ENCODE results near the gene DEUP1. TPM values are rescaled to one million over a fixed set of nuclear protein-coding genes. Genes with fewer than 3 reads are reported as not detected.
A peak's percentile ranks its signal among the peaks of the same experiment; 100 is the strongest.

DEUP1 gene
- total and polyA plus RNA-seq, 9 of the 15 experiments (the other 6 are each of a cell fraction or from before 2014, with no cell fraction given) = 1.4 to 10.9 (median 9.3) TPM

DNA sequence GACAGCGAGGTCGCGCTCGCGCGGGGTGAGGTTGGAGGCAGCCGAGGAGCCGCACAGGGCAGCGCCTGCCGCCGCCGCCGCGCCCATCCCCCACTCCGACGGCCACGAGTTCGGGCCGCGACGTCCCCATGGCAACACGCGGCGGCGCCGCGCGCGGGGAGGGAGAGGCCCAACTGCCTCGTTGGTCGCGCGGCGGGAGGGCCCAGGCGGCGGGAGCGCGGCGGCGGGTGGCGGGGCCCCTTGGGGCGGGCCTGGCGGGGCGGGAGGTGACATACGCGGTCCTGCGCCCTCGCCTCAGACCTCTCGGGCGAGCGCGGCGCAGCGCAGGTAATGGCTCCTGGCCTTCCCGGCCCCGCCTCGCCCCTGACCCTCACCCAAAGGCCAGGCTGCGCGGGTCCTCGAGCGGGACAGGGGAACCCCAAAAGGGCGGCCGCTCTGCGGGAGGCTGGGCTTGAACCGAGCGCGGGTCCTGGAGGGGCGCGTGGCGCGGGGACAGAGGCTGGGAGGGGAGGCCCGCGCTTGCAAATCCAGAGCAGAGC is at the start of gene DEUP1 (continued):
- TF ChIP-seq GTF2E2 (tag; IDR thresholded peaks at IDR 0.05) (0 out of 2 replicates have a peak, but pooled peaks have one; percentile 25), RNF2 (IDR thresholded peaks at IDR 0.05) (peak; percentile 59; the same call in 1 of the 2 replicates), HNRNPH1 (optimal IDR thresholded peaks at IDR 0.05; ENCODE audit: low read depth, low read length) (no peak), NR3C1 (CRISPR knock-in tag; IDR thresholded peaks at IDR 0.05) (0 out of 2 replicates have a peak, but pooled peaks have one; percentile 43), NRF1 (conservative IDR thresholded peaks at IDR 0.05 in 1 of 2, IDR thresholded peaks at IDR 0.05 in 1 of 2) (peak in 1 of 2 experiments; percentile 25; a peak in 1 of 4 replicates), E2F3 (CRISPR knock-in tag; IDR thresholded peaks at IDR 0.05) (0 out of 2 replicates have a peak, but pooled peaks have one; percentile 10), CHD2 (IDR thresholded peaks at IDR 0.05; ENCODE audit: low read depth, low read length) (peak; percentile 49), SIN3B (IDR thresholded peaks at IDR 0.05; ENCODE audit: low read depth) (0 out of 2 replicates have a peak, but pooled peaks have one; percentile 26)
- TF ChIP-seq, protein P1, sequence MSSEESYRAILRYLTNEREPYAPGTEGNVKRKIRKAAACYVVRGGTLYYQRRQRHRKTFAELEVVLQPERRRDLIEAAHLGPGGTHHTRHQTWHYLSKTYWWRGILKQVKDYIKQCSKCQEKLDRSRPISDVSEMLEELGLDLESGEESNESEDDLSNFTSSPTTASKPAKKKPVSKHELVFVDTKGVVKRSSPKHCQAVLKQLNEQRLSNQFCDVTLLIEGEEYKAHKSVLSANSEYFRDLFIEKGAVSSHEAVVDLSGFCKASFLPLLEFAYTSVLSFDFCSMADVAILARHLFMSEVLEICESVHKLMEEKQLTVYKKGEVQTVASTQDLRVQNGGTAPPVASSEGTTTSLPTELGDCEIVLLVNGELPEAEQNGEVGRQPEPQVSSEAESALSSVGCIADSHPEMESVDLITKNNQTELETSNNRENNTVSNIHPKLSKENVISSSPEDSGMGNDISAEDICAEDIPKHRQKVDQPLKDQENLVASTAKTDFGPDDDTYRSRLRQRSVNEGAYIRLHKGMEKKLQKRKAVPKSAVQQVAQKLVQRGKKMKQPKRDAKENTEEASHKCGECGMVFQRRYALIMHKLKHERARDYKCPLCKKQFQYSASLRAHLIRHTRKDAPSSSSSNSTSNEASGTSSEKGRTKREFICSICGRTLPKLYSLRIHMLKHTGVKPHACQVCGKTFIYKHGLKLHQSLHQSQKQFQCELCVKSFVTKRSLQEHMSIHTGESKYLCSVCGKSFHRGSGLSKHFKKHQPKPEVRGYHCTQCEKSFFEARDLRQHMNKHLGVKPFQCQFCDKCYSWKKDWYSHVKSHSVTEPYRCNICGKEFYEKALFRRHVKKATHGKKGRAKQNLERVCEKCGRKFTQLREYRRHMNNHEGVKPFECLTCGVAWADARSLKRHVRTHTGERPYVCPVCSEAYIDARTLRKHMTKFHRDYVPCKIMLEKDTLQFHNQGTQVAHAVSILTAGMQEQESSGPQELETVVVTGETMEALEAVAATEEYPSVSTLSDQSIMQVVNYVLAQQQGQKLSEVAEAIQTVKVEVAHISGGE (CRISPR knock-in tag; IDR thresholded peaks at IDR 0.05) = 0 out of 6 replicates have a peak, but pooled peaks of 1 of the 3 experiments have one; percentile 17
- TF ChIP-seq, protein P2, sequence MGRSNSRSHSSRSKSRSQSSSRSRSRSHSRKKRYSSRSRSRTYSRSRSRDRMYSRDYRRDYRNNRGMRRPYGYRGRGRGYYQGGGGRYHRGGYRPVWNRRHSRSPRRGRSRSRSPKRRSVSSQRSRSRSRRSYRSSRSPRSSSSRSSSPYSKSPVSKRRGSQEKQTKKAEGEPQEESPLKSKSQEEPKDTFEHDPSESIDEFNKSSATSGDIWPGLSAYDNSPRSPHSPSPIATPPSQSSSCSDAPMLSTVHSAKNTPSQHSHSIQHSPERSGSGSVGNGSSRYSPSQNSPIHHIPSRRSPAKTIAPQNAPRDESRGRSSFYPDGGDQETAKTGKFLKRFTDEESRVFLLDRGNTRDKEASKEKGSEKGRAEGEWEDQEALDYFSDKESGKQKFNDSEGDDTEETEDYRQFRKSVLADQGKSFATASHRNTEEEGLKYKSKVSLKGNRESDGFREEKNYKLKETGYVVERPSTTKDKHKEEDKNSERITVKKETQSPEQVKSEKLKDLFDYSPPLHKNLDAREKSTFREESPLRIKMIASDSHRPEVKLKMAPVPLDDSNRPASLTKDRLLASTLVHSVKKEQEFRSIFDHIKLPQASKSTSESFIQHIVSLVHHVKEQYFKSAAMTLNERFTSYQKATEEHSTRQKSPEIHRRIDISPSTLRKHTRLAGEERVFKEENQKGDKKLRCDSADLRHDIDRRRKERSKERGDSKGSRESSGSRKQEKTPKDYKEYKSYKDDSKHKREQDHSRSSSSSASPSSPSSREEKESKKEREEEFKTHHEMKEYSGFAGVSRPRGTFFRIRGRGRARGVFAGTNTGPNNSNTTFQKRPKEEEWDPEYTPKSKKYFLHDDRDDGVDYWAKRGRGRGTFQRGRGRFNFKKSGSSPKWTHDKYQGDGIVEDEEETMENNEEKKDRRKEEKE (IDR thresholded peaks at IDR 0.05; ENCODE audit: borderline replicate concordance in 1 of 2, control insufficient read depth in 1 of 2, low read depth in 2 of 2, low read length in 1 of 2) = no peak
- TF ChIP-seq, protein P3, sequence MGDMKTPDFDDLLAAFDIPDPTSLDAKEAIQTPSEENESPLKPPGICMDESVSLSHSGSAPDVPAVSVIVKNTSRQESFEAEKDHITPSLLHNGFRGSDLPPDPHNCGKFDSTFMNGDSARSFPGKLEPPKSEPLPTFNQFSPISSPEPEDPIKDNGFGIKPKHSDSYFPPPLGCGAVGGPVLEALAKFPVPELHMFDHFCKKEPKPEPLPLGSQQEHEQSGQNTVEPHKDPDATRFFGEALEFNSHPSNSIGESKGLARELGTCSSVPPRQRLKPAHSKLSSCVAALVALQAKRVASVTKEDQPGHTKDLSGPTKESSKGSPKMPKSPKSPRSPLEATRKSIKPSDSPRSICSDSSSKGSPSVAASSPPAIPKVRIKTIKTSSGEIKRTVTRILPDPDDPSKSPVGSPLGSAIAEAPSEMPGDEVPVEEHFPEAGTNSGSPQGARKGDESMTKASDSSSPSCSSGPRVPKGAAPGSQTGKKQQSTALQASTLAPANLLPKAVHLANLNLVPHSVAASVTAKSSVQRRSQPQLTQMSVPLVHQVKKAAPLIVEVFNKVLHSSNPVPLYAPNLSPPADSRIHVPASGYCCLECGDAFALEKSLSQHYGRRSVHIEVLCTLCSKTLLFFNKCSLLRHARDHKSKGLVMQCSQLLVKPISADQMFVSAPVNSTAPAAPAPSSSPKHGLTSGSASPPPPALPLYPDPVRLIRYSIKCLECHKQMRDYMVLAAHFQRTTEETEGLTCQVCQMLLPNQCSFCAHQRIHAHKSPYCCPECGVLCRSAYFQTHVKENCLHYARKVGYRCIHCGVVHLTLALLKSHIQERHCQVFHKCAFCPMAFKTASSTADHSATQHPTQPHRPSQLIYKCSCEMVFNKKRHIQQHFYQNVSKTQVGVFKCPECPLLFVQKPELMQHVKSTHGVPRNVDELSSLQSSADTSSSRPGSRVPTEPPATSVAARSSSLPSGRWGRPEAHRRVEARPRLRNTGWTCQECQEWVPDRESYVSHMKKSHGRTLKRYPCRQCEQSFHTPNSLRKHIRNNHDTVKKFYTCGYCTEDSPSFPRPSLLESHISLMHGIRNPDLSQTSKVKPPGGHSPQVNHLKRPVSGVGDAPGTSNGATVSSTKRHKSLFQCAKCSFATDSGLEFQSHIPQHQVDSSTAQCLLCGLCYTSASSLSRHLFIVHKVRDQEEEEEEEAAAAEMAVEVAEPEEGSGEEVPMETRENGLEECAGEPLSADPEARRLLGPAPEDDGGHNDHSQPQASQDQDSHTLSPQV (IDR thresholded peaks at IDR 0.05) = peak; percentile 66; the same call in 1 of the 2 replicates
- TF ChIP-seq, protein P4, sequence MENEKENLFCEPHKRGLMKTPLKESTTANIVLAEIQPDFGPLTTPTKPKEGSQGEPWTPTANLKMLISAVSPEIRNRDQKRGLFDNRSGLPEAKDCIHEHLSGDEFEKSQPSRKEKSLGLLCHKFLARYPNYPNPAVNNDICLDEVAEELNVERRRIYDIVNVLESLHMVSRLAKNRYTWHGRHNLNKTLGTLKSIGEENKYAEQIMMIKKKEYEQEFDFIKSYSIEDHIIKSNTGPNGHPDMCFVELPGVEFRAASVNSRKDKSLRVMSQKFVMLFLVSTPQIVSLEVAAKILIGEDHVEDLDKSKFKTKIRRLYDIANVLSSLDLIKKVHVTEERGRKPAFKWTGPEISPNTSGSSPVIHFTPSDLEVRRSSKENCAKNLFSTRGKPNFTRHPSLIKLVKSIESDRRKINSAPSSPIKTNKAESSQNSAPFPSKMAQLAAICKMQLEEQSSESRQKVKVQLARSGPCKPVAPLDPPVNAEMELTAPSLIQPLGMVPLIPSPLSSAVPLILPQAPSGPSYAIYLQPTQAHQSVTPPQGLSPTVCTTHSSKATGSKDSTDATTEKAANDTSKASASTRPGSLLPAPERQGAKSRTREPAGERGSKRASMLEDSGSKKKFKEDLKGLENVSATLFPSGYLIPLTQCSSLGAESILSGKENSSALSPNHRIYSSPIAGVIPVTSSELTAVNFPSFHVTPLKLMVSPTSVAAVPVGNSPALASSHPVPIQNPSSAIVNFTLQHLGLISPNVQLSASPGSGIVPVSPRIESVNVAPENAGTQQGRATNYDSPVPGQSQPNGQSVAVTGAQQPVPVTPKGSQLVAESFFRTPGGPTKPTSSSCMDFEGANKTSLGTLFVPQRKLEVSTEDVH (IDR thresholded peaks at IDR 0.05; ENCODE audit: low read depth, partially characterized antibody) = no peak
